Measurements from ENCODE around the gene SHC3. TPM values are rescaled to one million over a fixed set of nuclear protein-coding genes. Genes with fewer than 3 reads are reported as not detected.

SHC3 gene
- total and polyA plus RNA-seq, 2 experiments from 2014 or later: 1.3 to 2.9 TPM

GRCh38 chr9:89000371-89000781, 178.2 kb downstream of the SHC3 start:
- H3K36me3 ChIP-seq (ENCODE audit: insufficient read depth): no peaks in the 10 kb centered on the region; the same call in 1 of the 2 replicates
- no peak overlapping the region for H3K27ac Mint-ChIP-seq
- DNase-seq (ENCODE audit: low spot score): no peak

More at GRCh38 chr9:89000371-89000781, 178.2 kb downstream of the SHC3 start:
- TF ChIP-seq CREB1 (CRISPR knock-in tag; IDR thresholded peaks at IDR 0.05; ENCODE audit: low read depth): no peak
- TF ChIP-seq STAT1 (IDR thresholded peaks at IDR 0.05; ENCODE audit: unreplicated experiment): no peak
- no peak for TF ChIP-seq ZNF114 (CRISPR knock-in tag; IDR thresholded peaks at IDR 0.05)
- TF ChIP-seq EZH2 (IDR thresholded peaks at IDR 0.05; ENCODE audit: low read depth, unreplicated experiment): no peak
- TF ChIP-seq ETS1 (IDR thresholded peaks at IDR 0.05): no peak
- no peak for TF ChIP-seq ZNF331 (CRISPR knock-in tag; IDR thresholded peaks at IDR 0.05; ENCODE audit: low read depth)
- TF ChIP-seq JUNB (IDR thresholded peaks at IDR 0.05; ENCODE audit: unreplicated experiment): no peak
- no peak for TF ChIP-seq CTCF (conservative IDR thresholded peaks at IDR 0.05; ENCODE audit: low read depth in 2 of 2)
- TF ChIP-seq POLR2AphosphoS5 (IDR thresholded peaks at IDR 0.05; ENCODE audit: low read depth): no peak
- TF ChIP-seq REST (IDR thresholded peaks at IDR 0.05; ENCODE audit: unreplicated experiment): no peak
- no peak for TF ChIP-seq ZNF462 (CRISPR knock-in tag; IDR thresholded peaks at IDR 0.05)
- no peak for TF ChIP-seq NANOG (IDR thresholded peaks at IDR 0.05; ENCODE audit: borderline replicate concordance)
- TF ChIP-seq EZH2phosphoT487 (IDR thresholded peaks at IDR 0.05; ENCODE audit: unreplicated experiment): no peak
- H3K4me1 Mint-ChIP-seq: peaks cover 17% of the 10 kb centered on the region
- H4K20me1 ChIP-seq (replicated peaks; ENCODE audit: insufficient read depth): 0 out of 2 replicates have a peak, but pooled peaks cover 5% of the 10 kb centered on the region
- no peaks in the 10 kb centered on the region; the same call in 1 of the 2 replicates for H3F3A ChIP-seq (replicated peaks; ENCODE audit: low read depth)
- H3K4me3 ChIP-seq: no peak overlapping the region
- H3K9me2 ChIP-seq (ENCODE audit: insufficient read depth): no peaks in the 10 kb centered on the region
- H3K27me3 ChIP-seq (ENCODE audit: insufficient read depth): no peaks in the 10 kb centered on the region
- no peaks in the 10 kb centered on the region for H3K27me3 Mint-ChIP-seq (ENCODE audit: insufficient read depth, low read depth, poor library complexity)
- ATAC-seq: no peak
- H3K4me2 ChIP-seq: 0 out of 2 replicates have a peak overlapping the region, but pooled peaks have one; percentile 29
- 0 out of 2 replicates have a peak overlapping the region, but pooled peaks have one; percentile 35 for H3K27ac ChIP-seq (ENCODE audit: low read depth)
- H3K36me3 Mint-ChIP-seq (ENCODE audit: low read depth): peaks cover 7% of the 10 kb centered on the region
- peaks cover 6% of the 10 kb centered on the region; the same call in 1 of the 2 replicates for H3K4me1 ChIP-seq (ENCODE audit: insufficient read depth)
- peak overlapping the region; percentile 60; the same call in 1 of the 2 replicates for H2AFZ ChIP-seq
- H3K4me3 Mint-ChIP-seq: no peak overlapping the region
- no peaks in the 10 kb centered on the region for H3K9me3 Mint-ChIP-seq
- no peaks in the 10 kb centered on the region for H3K79me2 ChIP-seq (replicated peaks; ENCODE audit: insufficient read depth)

All from GM23338 (cell line).